ENCODE measurements around the gene DDR2. TPM values are rescaled to one million over a fixed set of nuclear protein-coding genes. Genes with fewer than 3 reads are reported as not detected.
A peak's percentile ranks its signal among the peaks of the same experiment; 100 is the strongest.
"Not testable (repeated sequence)": the region's sequence is repeated elsewhere in the genome, so short reads cannot be mapped to it uniquely, and the experiment has no call there.

DDR2 gene
- 100 to 1,000 TPM; 165 to 241 (median 199) TPM for total RNA-seq

DNA sequence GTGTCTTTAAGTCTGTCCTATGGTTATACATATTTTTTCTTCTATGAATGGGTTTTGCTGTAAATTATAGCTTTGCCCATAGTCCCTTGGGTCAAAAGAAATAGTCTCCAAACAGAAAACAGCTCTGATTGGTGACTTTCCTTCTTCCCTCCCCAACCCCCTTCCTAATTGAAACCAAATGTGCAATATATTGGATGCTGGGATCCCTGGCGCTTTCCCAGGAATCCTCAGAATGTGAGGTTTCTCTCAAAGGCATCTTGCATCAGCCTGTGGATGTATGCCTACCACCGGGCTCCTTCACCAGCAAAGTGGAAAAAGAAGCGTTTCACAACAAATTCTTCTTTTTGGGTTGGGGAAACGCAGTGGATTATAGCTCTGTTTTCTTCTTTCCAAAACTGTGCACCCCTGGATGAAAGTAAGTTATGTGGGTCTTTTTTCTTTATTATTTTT lies at the start of gene DDR2:
Gene DDR2 (plus strand): TSS at position 248 of the 450 bp plus-strand sequence. CDS start 86,600 bp downstream, outside the sequence.
- Histone ChIP-seq H3K4me3 (peak within 1 kb of the TSS; percentile 56 to 79), H3K9me3 (no peaks in the 10 kb centered on the region), H3K27ac (peak within 1 kb of the TSS; percentile 85 to 93 (median 88)), H3K36me3 (no peaks in the 10 kb centered on the region), H3K27me3 (no peaks in the 10 kb centered on the region), H3K4me1 (peaks cover 6 to 74% (median 15%) of the 10 kb centered on the region in 3 donors)
- TF ChIP-seq EP300 (IDR thresholded peaks at IDR 0.05) = no peak
- TF ChIP-seq POLR2A (IDR thresholded peaks at IDR 0.05) = peak in 1 of 2 donors; percentile 21
- peak; percentile 81 for TF ChIP-seq POLR2AphosphoS5 (IDR thresholded peaks at IDR 0.05)
- 14 to 17% methylated on average over 3 to 4 of the region's 4 CpGs for WGBS, 2 donors (ENCODE audit: low coverage in 1 of 2)
- peak; percentile 79 for ATAC-seq

DNA sequence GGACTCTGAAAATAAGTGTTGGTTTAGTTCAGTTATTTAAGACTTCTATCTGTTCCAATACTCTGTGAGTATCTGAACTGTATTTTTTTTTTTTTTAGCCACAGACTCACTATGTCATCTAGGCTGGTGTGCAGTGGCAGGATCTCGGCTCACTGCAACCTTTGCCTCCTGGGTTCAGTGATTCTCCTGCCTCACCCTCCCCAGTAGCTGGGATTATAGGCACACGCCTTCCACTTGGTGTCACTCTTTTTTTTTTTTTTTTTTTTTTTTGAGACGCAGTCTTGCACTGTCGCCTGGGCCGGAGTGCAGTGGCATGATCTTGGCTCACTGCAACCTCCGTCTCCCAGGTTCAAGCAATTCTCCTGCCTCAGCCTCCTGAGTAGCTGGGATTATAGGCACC lies 49.4 kb upstream of the DDR2 start:
- peaks cover 0 to 40% (median 4%) of the 10 kb centered on the region in 3 donors for H3K4me1 ChIP-seq
- 60 to 88% methylated on average over 1 to 2 of the region's 6 CpGs for WGBS, 2 donors (ENCODE audit: low coverage in 1 of 2)
- H3K36me3 ChIP-seq = peaks cover 0 to 63% of the 10 kb centered on the region in 2 donors
- not testable (repeated sequence) for H3K27me3 ChIP-seq, H3K27ac ChIP-seq, ATAC-seq, H3K9me3 ChIP-seq, H3K4me3 ChIP-seq

DNA sequence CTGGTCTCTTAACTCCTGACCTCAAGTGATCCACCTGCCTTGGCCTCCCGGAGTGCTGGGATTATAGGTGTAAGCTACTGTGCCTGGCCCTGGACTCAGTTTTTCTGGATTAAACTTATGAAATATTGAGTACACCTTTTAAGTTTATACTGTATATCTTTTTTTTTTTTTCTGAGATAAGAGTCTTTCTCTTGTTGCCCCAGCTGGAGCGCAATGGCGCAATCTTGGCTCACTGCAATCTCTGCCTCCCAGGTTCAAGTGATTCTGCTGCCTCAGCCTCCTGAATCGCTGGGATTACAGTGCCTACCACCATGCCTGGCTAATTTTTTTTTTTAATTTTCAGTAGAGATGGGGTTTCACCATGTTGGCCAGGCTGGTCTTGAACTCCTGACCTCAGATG lies 47.2 kb upstream of the DDR2 start:
- whole genome bisulfite sequencing, 2 donors (ENCODE audit: low coverage in 1 of 2) = 92 to 100% methylated on average over 2 to 3 of the region's 4 CpGs
- H3K36me3 ChIP-seq = peaks cover 0 to 74% of the 10 kb centered on the region in 2 donors

DNA sequence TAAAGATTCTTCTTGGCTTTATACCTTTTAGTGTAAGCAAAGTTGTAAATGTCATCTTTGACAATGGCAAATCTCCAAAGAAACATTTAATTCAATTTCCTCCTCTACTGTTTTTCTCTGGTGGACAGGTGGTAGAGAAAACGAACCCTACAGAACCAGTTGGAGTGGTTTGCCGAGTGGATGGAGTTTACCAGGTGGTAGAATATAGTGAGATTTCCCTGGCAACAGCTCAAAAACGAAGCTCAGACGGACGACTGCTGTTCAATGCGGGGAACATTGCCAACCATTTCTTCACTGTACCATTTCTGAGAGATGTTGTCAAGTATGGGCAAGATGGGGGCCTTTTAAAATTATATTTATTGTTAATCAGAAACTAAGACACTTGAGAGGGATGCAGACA lies 44.9 kb upstream of the DDR2 start:
- Histone ChIP-seq H3K4me1 (no peaks in the 10 kb centered on the region), H3K27ac (no peak overlapping the region), H3K9me3 (no peaks in the 10 kb centered on the region), H3K4me3 (no peak overlapping the region), H3K36me3 (peaks cover 0 to 77% of the 10 kb centered on the region in 2 donors), H3K27me3 (no peaks in the 10 kb centered on the region)
- no peak for TF ChIP-seq POLR2A (IDR thresholded peaks at IDR 0.05)
- TF ChIP-seq, protein P1, sequence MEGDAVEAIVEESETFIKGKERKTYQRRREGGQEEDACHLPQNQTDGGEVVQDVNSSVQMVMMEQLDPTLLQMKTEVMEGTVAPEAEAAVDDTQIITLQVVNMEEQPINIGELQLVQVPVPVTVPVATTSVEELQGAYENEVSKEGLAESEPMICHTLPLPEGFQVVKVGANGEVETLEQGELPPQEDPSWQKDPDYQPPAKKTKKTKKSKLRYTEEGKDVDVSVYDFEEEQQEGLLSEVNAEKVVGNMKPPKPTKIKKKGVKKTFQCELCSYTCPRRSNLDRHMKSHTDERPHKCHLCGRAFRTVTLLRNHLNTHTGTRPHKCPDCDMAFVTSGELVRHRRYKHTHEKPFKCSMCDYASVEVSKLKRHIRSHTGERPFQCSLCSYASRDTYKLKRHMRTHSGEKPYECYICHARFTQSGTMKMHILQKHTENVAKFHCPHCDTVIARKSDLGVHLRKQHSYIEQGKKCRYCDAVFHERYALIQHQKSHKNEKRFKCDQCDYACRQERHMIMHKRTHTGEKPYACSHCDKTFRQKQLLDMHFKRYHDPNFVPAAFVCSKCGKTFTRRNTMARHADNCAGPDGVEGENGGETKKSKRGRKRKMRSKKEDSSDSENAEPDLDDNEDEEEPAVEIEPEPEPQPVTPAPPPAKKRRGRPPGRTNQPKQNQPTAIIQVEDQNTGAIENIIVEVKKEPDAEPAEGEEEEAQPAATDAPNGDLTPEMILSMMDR (IDR thresholded peaks at IDR 0.05) = no peak
- TF ChIP-seq EP300 (IDR thresholded peaks at IDR 0.05) = no peak
- no peak for TF ChIP-seq POLR2AphosphoS5 (IDR thresholded peaks at IDR 0.05)
- ATAC-seq = no peak
- 62 to 100% methylated on average over 1 to 6 of the region's 6 CpGs for WGBS, 2 donors (ENCODE audit: low coverage in 1 of 2)

More for the DNA sequence above, 47.2 kb upstream of the DDR2 start:
- peaks cover 0 to 18% (median 0%) of the 10 kb centered on the region in 3 donors for H3K4me1 ChIP-seq
- H3K4me3 ChIP-seq, ATAC-seq, H3K27ac ChIP-seq, H3K27me3 ChIP-seq, H3K9me3 ChIP-seq: not testable (repeated sequence)

DNA sequence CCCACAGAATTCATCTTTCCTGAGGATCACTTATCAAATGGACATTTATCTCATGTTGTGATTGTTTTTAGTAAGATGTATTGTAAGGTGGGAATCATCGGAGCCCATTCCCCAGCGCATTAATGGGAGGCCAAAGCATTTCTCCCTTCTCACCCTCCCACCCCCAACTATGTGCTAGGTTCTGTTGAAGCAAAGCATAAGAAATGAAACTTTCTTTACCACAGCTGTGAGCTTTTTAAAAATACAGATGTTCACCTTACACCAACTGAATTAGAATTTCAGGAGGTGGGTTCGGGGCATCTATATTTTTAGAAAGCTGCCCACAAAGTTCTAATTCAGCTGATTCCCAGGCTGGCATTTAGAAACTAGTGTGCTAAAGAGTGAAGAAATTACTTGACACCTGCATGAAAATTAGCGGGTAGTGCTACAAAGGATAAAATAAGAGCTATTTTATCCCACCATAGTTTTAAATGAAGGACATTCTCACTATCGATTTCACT lies 44.5 kb upstream of the DDR2 start:
- Histone ChIP-seq H3K27ac (no peak overlapping the region), H3K4me3 (no peak overlapping the region), H3K36me3 (peaks cover 0 to 80% of the 10 kb centered on the region in 2 donors), H3K4me1 (no peaks in the 10 kb centered on the region), H3K9me3 (no peaks in the 10 kb centered on the region), H3K27me3 (no peaks in the 10 kb centered on the region)
- TF ChIP-seq POLR2AphosphoS5 (IDR thresholded peaks at IDR 0.05) = no peak
- TF ChIP-seq POLR2A (IDR thresholded peaks at IDR 0.05) = no peak
- no peak for TF ChIP-seq EP300 (IDR thresholded peaks at IDR 0.05)
- TF ChIP-seq, protein P1 (IDR thresholded peaks at IDR 0.05) = no peak
- 93 to 96% methylated on average over 3 to 5 of the region's 5 CpGs for WGBS, 2 donors (ENCODE audit: low coverage in 1 of 2)
- no peak for ATAC-seq

DNA sequence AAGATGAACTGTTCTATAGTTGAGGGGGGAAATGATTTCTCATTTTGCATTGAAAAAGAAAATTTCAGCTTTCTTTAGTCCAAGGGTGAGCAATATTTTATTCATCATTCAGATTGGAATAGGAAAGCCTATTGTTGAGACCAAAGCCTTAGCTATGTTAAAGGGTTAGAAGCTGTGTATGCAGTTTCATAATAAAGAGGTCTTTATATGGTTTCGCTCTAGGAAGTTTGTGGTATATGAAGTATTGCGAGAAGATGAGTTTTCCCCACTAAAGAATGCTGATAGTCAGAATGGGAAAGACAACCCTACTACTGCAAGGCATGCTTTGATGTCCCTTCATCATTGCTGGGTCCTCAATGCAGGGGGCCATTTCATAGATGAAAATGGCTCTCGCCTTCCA lies 42.2 kb upstream of the DDR2 start:
- TF ChIP-seq EP300 (IDR thresholded peaks at IDR 0.05) (no peak), POLR2AphosphoS5 (IDR thresholded peaks at IDR 0.05) (no peak), POLR2A (IDR thresholded peaks at IDR 0.05) (no peak)
- TF ChIP-seq, protein P1 (IDR thresholded peaks at IDR 0.05) = no peak
- Histone ChIP-seq H3K9me3 (no peaks in the 10 kb centered on the region), H3K4me3 (no peak overlapping the region), H3K36me3 (peaks cover 0 to 81% of the 10 kb centered on the region in 2 donors), H3K4me1 (no peaks in the 10 kb centered on the region), H3K27ac (no peak overlapping the region), H3K27me3 (no peaks in the 10 kb centered on the region)
- whole genome bisulfite sequencing, 2 donors (ENCODE audit: low coverage in 1 of 2) = 68 to 96% methylated on average over 3 of the region's 3 CpGs
- ATAC-seq = no peak
